ENCODE results near the gene GAB2. TPM values are rescaled to one million over a fixed set of nuclear protein-coding genes. Genes with fewer than 3 reads are reported as not detected.
A peak's percentile ranks its signal among the peaks of the same experiment; 100 is the strongest.

The GAB2 gene
- total and polyA plus RNA-seq, 2 of the 13 experiments (the other 11 are each of a cell fraction or from before 2014, with no cell fraction given) = 4.1 to 8.6 TPM

DNA sequence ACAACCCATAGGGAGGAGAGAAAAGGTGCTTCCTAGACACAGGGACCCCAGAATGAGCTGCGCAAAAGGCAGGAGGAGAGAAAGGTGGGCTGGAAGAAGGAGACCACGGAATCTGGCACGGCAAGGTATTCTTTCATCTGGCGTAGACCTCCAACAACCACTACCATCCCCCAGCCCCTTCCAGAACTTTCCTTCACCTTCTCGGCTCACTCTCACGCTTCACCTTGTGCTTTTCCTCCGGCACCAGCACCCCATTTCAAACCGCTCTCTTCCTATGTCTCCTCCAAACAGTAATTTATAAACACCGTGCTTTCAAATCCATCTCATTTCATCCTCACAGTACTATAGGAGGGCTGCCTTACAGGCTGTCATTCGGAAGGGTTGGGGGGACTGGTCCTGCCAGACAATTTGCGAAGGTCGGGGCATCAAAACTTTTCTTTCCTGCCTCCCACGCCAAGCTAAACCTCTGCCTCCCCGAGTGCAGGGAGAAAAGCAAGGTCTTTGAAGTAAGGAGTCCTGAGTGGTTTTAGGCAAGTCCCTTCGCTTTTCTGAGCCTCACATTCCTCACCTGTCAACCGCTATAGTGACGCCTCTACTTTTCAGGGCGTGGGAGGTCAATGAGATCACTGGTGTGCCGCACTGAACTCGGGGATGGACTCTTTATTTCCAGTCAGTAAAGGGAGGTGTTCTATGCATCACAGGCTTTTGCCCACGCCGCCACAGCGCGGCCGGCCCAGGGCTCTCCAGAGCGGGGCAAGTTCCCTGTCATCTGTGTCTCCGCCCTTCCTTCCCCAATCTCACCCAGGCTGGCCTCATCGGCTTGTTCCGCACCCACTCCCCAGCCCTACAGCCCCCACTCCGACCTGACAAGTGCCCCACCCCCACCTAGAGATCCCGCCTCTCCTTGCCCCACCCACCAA is 230.0 kb downstream of the GAB2 start (continued):
- TF ChIP-seq, protein P1, sequence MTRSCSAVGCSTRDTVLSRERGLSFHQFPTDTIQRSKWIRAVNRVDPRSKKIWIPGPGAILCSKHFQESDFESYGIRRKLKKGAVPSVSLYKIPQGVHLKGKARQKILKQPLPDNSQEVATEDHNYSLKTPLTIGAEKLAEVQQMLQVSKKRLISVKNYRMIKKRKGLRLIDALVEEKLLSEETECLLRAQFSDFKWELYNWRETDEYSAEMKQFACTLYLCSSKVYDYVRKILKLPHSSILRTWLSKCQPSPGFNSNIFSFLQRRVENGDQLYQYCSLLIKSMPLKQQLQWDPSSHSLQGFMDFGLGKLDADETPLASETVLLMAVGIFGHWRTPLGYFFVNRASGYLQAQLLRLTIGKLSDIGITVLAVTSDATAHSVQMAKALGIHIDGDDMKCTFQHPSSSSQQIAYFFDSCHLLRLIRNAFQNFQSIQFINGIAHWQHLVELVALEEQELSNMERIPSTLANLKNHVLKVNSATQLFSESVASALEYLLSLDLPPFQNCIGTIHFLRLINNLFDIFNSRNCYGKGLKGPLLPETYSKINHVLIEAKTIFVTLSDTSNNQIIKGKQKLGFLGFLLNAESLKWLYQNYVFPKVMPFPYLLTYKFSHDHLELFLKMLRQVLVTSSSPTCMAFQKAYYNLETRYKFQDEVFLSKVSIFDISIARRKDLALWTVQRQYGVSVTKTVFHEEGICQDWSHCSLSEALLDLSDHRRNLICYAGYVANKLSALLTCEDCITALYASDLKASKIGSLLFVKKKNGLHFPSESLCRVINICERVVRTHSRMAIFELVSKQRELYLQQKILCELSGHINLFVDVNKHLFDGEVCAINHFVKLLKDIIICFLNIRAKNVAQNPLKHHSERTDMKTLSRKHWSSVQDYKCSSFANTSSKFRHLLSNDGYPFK (CRISPR knock-in tag; IDR thresholded peaks at IDR 0.05; ENCODE audit: borderline replicate concordance) = no peak
- TF ChIP-seq HNRNPUL1 (IDR thresholded peaks at IDR 0.05; ENCODE audit: low read depth, low read length) (no peak), ARNTL (CRISPR knock-in tag; IDR thresholded peaks at IDR 0.05) (peak; percentile 10; the same call in 1 of the 2 replicates), HNF1A (IDR thresholded peaks at IDR 0.05; ENCODE audit: low read depth) (no peak), HNF1A (CRISPR knock-in tag; IDR thresholded peaks at IDR 0.05; ENCODE audit: borderline replicate concordance) (no peak), ELF3 (CRISPR knock-in tag; IDR thresholded peaks at IDR 0.05) (no peak), SIN3A (IDR thresholded peaks at IDR 0.05; ENCODE audit: borderline replicate concordance, low read depth, low read length) (peak; percentile 65; the same call in 1 of the 2 replicates), ZNF703 (CRISPR knock-in tag; IDR thresholded peaks at IDR 0.05; ENCODE audit: borderline replicate concordance) (no peak), PHF5A (CRISPR knock-in tag; IDR thresholded peaks at IDR 0.05; ENCODE audit: low read depth, unreplicated experiment) (no peak), GATA4 (IDR thresholded peaks at IDR 0.05; ENCODE audit: borderline replicate concordance, low read depth) (no peak), MTF2 (CRISPR knock-in tag; IDR thresholded peaks at IDR 0.05; ENCODE audit: borderline replicate concordance) (no peak), ELF1 (CRISPR knock-in tag; IDR thresholded peaks at IDR 0.05) (no peak), SNAPC4 (CRISPR knock-in tag; IDR thresholded peaks at IDR 0.05) (no peak), DPF2 (CRISPR knock-in tag; IDR thresholded peaks at IDR 0.05; ENCODE audit: borderline replicate concordance, low read depth) (peak; percentile 38; the same call in 1 of the 2 replicates)
- TF ChIP-seq, protein P2, sequence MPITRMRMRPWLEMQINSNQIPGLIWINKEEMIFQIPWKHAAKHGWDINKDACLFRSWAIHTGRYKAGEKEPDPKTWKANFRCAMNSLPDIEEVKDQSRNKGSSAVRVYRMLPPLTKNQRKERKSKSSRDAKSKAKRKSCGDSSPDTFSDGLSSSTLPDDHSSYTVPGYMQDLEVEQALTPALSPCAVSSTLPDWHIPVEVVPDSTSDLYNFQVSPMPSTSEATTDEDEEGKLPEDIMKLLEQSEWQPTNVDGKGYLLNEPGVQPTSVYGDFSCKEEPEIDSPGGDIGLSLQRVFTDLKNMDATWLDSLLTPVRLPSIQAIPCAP (CRISPR knock-in tag; IDR thresholded peaks at IDR 0.05; ENCODE audit: low read depth) = 0 out of 2 replicates have a peak, but pooled peaks have one; percentile 9
